Measurements from ENCODE around the gene SERTM2.

- no peak for TF ChIP-seq SMC3 (conservative IDR thresholded peaks at IDR 0.05; ENCODE audit: poor library complexity)
- TF ChIP-seq CTCF (IDR thresholded peaks at IDR 0.05; ENCODE audit: poor library complexity, severe bottlenecking), result no peak
- no peak for TF ChIP-seq EZH2 (IDR thresholded peaks at IDR 0.05; ENCODE audit: borderline replicate concordance, insufficient read depth, low read length, poor library complexity, severe bottlenecking)
- TF ChIP-seq TAF1 (IDR thresholded peaks at IDR 0.05; ENCODE audit: low read depth), result no peak
- TF ChIP-seq MXI1 (conservative IDR thresholded peaks at IDR 0.05; ENCODE audit: poor library complexity, severe bottlenecking), result no peak
- no peak for TF ChIP-seq REST (IDR thresholded peaks at IDR 0.05; ENCODE audit: borderline replicate concordance)
- no peak for TF ChIP-seq POLR2AphosphoS5 (IDR thresholded peaks at IDR 0.05)
- TF ChIP-seq RAD21 (conservative IDR thresholded peaks at IDR 0.05), result no peak
- TF ChIP-seq EP300 (conservative IDR thresholded peaks at IDR 0.05; ENCODE audit: poor library complexity, severe bottlenecking), result no peak
These were observed 7.8 kb downstream of the SERTM2 start for GRCh38 chrX:111519215-111519614.
